ENCODE measurements around the gene ABCB1. TPM values are rescaled to one million over a fixed set of nuclear protein-coding genes. Genes with fewer than 3 reads are reported as not detected.

Gene ABCB1
- total and polyA plus RNA-seq, 2 of the 13 experiments (the other 11 are each of a cell fraction or from before 2014, with no cell fraction given): 42.8 to 52.6 TPM

DNA sequence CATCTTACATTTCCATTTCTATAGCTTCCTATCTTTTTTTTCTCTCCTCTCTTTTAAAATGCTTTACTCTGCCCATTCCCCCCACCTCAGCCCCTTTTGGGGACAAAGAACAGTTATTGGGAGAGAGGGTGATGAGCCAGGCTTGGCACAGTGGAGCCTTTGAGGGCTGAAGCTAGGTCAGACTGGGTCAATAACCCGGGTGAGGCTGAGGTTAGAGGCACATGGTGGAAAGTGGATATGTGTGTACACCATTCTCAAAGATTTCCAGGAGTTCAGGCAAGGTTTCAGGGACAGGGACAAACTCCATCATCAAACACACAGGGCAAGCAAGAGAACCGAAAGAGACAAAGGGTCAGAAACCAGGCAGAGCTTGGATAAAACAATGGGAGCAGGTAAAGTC is 136.7 kb downstream of the ABCB1 start (continued):
- TF ChIP-seq, protein P1, sequence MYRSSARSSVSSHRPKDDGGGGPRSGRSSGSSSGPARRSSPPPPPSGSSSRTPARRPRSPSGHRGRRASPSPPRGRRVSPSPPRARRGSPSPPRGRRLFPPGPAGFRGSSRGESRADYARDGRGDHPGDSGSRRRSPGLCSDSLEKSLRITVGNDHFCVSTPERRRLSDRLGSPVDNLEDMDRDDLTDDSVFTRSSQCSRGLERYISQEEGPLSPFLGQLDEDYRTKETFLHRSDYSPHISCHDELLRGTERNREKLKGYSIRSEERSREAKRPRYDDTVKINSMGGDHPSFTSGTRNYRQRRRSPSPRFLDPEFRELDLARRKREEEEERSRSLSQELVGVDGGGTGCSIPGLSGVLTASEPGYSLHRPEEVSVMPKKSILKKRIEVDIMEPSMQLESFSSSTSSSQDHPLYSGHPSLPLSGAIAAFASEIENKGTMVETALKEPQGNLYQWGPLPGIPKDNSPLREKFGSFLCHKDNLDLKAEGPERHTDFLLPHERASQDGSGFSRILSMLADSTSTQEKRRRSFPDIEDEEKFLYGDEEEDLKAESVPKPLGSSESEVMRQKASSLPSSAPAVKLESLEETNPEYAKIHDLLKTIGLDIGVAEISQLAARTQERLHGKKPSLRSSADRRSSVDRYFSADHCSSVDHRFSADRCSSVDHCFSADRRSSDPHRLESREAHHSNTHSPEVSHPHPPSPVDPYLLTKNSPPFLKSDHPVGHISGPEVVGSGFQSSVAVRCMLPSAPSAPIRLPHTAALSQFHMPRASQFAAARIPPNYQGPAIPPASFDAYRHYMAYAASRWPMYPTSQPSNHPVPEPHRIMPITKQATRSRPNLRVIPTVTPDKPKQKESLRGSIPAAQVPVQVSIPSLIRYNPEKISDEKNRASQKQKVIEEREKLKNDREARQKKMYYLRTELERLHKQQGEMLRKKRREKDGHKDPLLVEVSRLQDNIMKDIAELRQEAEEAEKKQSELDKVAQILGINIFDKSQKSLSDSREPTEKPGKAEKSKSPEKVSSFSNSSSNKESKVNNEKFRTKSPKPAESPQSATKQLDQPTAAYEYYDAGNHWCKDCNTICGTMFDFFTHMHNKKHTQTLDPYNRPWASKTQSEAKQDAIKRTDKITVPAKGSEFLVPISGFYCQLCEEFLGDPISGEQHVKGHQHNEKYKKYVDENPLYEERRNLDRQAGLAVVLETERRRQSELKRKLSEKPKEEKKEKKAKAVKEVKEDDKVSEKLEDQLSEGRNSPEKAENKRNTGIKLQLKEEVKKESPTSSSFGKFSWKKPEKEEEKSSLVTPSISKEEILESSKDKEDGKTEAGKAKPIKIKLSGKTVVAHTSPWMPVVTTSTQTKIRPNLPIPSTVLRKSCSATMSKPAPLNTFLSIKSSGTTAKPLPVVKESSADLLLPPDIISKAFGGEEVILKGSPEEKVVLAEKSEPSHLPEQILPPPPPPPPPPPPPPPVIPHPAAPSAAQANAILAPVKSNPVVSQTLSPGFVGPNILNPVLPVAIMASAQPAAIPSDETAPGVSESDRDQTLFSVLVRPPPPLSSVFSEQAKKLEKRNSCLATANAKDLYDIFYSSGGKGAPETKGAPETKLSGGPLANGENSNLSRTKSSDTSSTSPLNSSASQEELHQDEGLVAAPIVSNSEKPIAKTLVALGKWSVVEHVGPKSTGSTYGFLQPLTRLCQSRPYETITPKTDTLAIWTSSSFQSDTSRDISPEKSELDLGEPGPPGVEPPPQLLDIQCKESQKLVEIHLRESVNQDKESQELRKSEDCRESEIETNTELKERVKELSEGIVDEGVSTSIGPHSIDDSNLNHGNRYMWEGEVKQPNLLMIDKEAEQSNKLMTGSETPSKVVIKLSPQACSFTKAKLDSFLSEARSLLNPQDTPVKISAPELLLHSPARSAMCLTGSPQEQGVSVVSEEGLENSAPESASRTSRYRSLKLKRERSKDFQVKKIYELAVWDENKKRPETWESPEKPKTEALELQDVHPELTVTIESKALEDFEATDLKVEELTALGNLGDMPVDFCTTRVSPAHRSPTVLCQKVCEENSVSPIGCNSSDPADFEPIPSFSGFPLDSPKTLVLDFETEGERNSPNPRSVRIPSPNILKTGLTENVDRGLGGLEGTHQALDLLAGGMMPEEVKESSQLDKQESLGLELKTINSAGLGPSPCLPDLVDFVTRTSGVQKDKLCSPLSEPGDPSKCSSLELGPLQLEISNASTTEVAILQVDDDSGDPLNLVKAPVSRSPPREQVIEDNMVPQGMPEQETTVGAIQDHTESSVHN (CRISPR knock-in tag; IDR thresholded peaks at IDR 0.05): no peak
- no peak for TF ChIP-seq NFRKB (IDR thresholded peaks at IDR 0.05)
- TF ChIP-seq ZNF776 (CRISPR knock-in tag; IDR thresholded peaks at IDR 0.05): no peak
- TF ChIP-seq, protein P2, sequence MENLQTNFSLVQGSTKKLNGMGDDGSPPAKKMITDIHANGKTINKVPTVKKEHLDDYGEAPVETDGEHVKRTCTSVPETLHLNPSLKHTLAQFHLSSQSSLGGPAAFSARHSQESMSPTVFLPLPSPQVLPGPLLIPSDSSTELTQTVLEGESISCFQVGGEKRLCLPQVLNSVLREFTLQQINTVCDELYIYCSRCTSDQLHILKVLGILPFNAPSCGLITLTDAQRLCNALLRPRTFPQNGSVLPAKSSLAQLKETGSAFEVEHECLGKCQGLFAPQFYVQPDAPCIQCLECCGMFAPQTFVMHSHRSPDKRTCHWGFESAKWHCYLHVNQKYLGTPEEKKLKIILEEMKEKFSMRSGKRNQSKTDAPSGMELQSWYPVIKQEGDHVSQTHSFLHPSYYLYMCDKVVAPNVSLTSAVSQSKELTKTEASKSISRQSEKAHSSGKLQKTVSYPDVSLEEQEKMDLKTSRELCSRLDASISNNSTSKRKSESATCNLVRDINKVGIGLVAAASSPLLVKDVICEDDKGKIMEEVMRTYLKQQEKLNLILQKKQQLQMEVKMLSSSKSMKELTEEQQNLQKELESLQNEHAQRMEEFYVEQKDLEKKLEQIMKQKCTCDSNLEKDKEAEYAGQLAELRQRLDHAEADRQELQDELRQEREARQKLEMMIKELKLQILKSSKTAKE (CRISPR knock-in tag; IDR thresholded peaks at IDR 0.05; ENCODE audit: borderline replicate concordance): peak; percentile 85
- peak in 1 of 2 experiments; percentile 49; a peak in 1 of 4 replicates for TF ChIP-seq HMGXB4 (CRISPR knock-in tag; IDR thresholded peaks at IDR 0.05; ENCODE audit: borderline replicate concordance in 1 of 2, low read depth in 1 of 2)
- no peak for TF ChIP-seq ZFP91 (CRISPR knock-in tag; IDR thresholded peaks at IDR 0.05; ENCODE audit: borderline replicate concordance)
- no peak; the same call in 1 of the 2 replicates for TF ChIP-seq TP53 (CRISPR knock-in tag; conservative IDR thresholded peaks at IDR 0.05)
- peak; percentile 54; the same call in 1 of the 2 replicates for TF ChIP-seq ZSCAN25 (CRISPR knock-in tag; IDR thresholded peaks at IDR 0.05)
- no peak for TF ChIP-seq ZNF101 (CRISPR knock-in tag; IDR thresholded peaks at IDR 0.05; ENCODE audit: borderline replicate concordance, low read depth)
- TF ChIP-seq TBX3 (IDR thresholded peaks at IDR 0.05; ENCODE audit: borderline replicate concordance): no peak; the same call in 1 of the 2 replicates
- no peak for TF ChIP-seq PAF1 (CRISPR knock-in tag; IDR thresholded peaks at IDR 0.05)
